HL-60 (cell line): ENCODE measurements around the gene SENP8.
A peak's percentile ranks its signal among the peaks of the same experiment; 100 is the strongest.
"Not testable (repeated sequence)": the region's sequence is repeated elsewhere in the genome, so short reads cannot be mapped to it uniquely, and the experiment has no call there.

Experiments
- DNase-seq, 2 experiments: peaks; one replicate each; pipeline ENCODE4 v3.0.0-alpha.2; 2010 to 2020; ENCODE audit warnings: low read depth in 1 of 2, low spot score in 1 of 2
- H3K27ac ChIP-seq: fragments of 250-450 bp; sonication (Bioruptor Pico); replicated peaks from 2 replicates; pipeline ENCODE4 v1.5.1; 2020; ENCODE audit warnings: mild to moderate bottlenecking, moderate library complexity
- H3K27me3 ChIP-seq: fragments of 250-450 bp; sonication (Bioruptor Pico); 2 replicates; pipeline ENCODE4 v1.5.1; 2021; ENCODE audit warnings: mild to moderate bottlenecking, moderate library complexity; ENCODE audit not compliant: insufficient read depth, poor library complexity, severe bottlenecking
- H3K4me3 ChIP-seq: replicated peaks from 2 replicates; pipeline ENCODE4 v1.5.1; 2011; ENCODE audit warnings: mild to moderate bottlenecking, control low read depth, low read length; ENCODE audit not compliant: insufficient read depth
- CTCF ChIP-seq: IDR thresholded peaks from one replicate; pipeline ENCODE4 v1.5.1; 2011; ENCODE audit warnings: low read length, control low read depth, inconsistent platforms; ENCODE audit not compliant: insufficient read depth
- GABPA ChIP-seq: IDR thresholded peaks from 2 replicates; pipeline ENCODE4 v1.6.1; 2012; ENCODE audit warnings: low read depth
- POLR2AphosphoS5 ChIP-seq: IDR thresholded peaks from 2 replicates; pipeline ENCODE4 v1.6.1; 2012; ENCODE audit warnings: low read depth
- REST ChIP-seq: IDR thresholded peaks from 2 replicates; pipeline ENCODE4 v1.6.1; 2012; ENCODE audit warnings: low read depth; ENCODE audit not compliant: insufficient replicate concordance
- SPI1 ChIP-seq: IDR thresholded peaks from 2 replicates; pipeline ENCODE4 v1.6.1; 2012; ENCODE audit warnings: low read depth, mild to moderate bottlenecking, borderline replicate concordance
- long read RNA-seq: library from polyadenylated mRNA; unstranded; transcript quantifications from one replicate; pipeline ENCODE4 v2.0.0, GENCODE V29; 2020

SENP8 gene
- long read RNA-seq, full-length matches to known transcripts, result 16 of 17 reads
- long read RNA-seq, partial matches to known transcripts, result 0 of 17 reads
- long read RNA-seq, other reads (novel, unspliced or antisense), result 1 of 17 reads

GRCh38 chr15:72118017-72118978 lies at the start of gene SENP8, which contains the start of gene MYO9A:
Gene SENP8 (plus strand): TSS chr15:72118403. CDS start chr15:72139624, 21,221 bp downstream.
Gene MYO9A (minus strand): TSS chr15:72118150. CDS start chr15:72046563, 71,587 bp downstream.
- Histone ChIP-seq H3K27ac (peak within 1 kb of the TSS; percentile 92), H3K27me3 (no peaks in the 10 kb centered on the region), H3K4me3 (peak within 1 kb of the TSS; percentile 76)
- TF ChIP-seq CTCF (no peak), SPI1 (peak; percentile 42; the same call in 1 of the 2 replicates), POLR2AphosphoS5 (peak; percentile 78; the same call in 1 of the 2 replicates), REST (peak; percentile 6)
- peak; percentile 96 to 98 for DNase-seq

GRCh38 chr15:72068856-72069255 lies 49.3 kb upstream of the SENP8 start:
- no peak for DNase-seq
- TF ChIP-seq POLR2AphosphoS5 (no peak), SPI1 (no peak), GABPA (no peak), CTCF (no peak), REST (no peak)

DNA sequence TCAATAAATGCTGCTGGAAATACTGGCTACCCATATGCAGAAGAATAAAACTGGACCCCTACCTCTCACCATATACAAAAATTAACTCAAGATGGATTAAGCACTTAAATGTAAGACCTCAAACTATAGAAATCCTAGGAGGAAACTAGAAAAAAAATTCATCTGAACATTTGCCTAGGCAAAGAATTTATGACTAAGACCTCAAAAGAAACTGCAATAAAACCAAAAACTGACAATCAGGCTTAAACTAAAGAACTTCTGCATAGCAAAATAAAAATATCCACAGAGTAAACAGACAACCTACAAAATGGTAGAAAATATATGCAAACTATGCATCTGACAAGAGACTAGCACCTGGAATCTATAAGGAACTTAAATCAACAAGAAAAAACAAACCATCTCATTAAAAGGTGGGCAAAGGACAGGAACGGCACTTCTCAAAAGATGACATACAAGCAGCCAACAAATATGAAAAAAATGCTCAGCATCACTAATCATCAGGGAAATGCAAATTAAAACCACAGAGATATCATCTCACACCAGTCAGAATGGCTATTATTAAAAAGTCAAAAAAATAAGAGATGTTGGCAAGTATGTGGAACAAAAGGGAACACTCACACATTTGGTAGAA lies 47.3 kb upstream of the SENP8 start:
- Histone ChIP-seq H3K4me3 (no peak overlapping the region), H3K27ac (no peak overlapping the region), H3K27me3 (no peaks in the 10 kb centered on the region)
- TF ChIP-seq GABPA (no peak), POLR2AphosphoS5 (no peak), REST (no peak), SPI1 (no peak), CTCF (no peak)
- DNase-seq, result no peak

More at GRCh38 chr15:72068856-72069255, 49.3 kb upstream of the SENP8 start:
- H3K27me3 ChIP-seq, result no peaks in the 10 kb centered on the region
- no peak overlapping the region for H3K27ac ChIP-seq
- no peak overlapping the region for H3K4me3 ChIP-seq

DNA sequence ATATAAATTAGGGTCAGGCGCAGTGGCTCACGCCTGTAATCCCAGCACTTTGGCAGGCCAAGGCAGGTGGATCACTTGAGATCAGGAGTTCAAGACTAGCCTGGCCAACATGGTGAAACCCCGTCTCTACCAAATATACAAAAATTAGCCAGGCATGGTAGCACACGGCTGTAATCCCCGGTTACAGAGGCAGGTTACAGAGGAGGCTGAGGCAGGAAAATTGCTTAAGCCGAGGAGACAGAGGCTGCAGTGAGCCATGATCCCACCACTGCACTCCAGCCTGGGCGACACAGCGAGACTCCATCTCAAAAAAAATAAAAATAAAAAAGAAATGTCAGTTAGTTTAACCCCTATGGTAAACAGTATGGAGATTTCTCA lies 46.8 kb upstream of the SENP8 start:
- H3K4me3 ChIP-seq, DNase-seq, H3K27ac ChIP-seq, H3K27me3 ChIP-seq: not testable (repeated sequence)
